Tibial artery (tissue), 4 donors: ENCODE data around the gene SMTNL2.

Experiments used
- DNase-seq, 2 donors: peaks; one replicate each; pipeline ENCODE4 v3.0.0-alpha.2; 2019
- H3K27ac ChIP-seq, 2 donors: fragments of 200-600 bp; sonication (generic) in 1 of 2; 1 replicate in 1 of 2; 2 replicates in 1 of 2; pipeline ENCODE4 v1.5.1; 2018 to 2019; ENCODE audit warnings: mild to moderate bottlenecking in 1 of 2
- H3K27me3 ChIP-seq, 2 donors: fragments of 200-600 bp; sonication (generic) in 1 of 2; one replicate each; pipeline versions ENCODE4 v1.5.1 to v1.6.0; 2016 to 2019
- H3K36me3 ChIP-seq, 3 donors: fragments of 200-600 bp; sonication (generic) in 2 of 3; one replicate each; pipeline ENCODE4 v1.5.1; 2016 to 2019; ENCODE audit warnings: mild to moderate bottlenecking in 2 of 3
- H3K4me1 ChIP-seq, 4 donors: fragments of 200-600 bp; sonication (generic) in 2 of 4; 1 replicate in 3 of 4; 2 replicates in 1 of 4; pipeline ENCODE4 v1.5.1; 2016 to 2019
- H3K4me3 ChIP-seq, 2 donors: fragments of 200-600 bp; sonication (generic) in 1 of 2; 1 replicate in 1 of 2; 2 replicates in 1 of 2; pipeline ENCODE4 v1.5.1; 2018 to 2019; ENCODE audit warnings: mild to moderate bottlenecking in 2 of 2
- H3K9me3 ChIP-seq, 3 donors: fragments of 200-600 bp; sonication (generic) in 1 of 3; one replicate each; pipeline ENCODE4 v1.5.1; 2016 to 2019
- CTCF ChIP-seq, 2 experiments: fragments of 200-600 bp in 1 of 2; fragments of 450-650 bp in 1 of 2; IDR thresholded peaks; one replicate each; pipeline ENCODE4 v1.5.1; 2017 to 2019; ENCODE audit warnings: antibody characterized with exemption in 2 of 2, mild to moderate bottlenecking in 1 of 2, moderate library complexity in 1 of 2
- intact Hi-C: fragments of 100-400 bp; cut with DNase I; formaldehyde crosslinking; loops from one replicate; pipeline ENCODE4 v1.15.0; 2023; ENCODE audit warnings: low total_unique reads

Gene SMTNL2

GRCh38 chr17:4584101-4584916 is at the start of gene SMTNL2:
TSS of gene SMTNL2 (plus strand) at chr17:4584529. CDS start at chr17:4584606, 77 bp downstream.
- H3K36me3 ChIP-seq, result no peaks in the 10 kb centered on the region
- no peak for DNase-seq
- TF ChIP-seq CTCF (IDR thresholded peaks at IDR 0.05), result no peak
- H3K4me3 ChIP-seq, result peak within 1 kb of the TSS; percentile 31 to 48
- H3K27me3 ChIP-seq, result peaks cover 0 to 66% of the 10 kb centered on the region in 2 donors
- intact Hi-C loops, result no loop called here
- no peaks in the 10 kb centered on the region for H3K9me3 ChIP-seq
- H3K27ac ChIP-seq, result no peak within 1 kb of the TSS
- H3K4me1 ChIP-seq, result peaks cover 0 to 16% (median 14%) of the 10 kb centered on the region in 4 donors

GRCh38 chr17:4534928-4535666 is 49.2 kb upstream of the SMTNL2 start:
- Histone ChIP-seq H3K4me1 (peaks cover 10 to 53% (median 32%) of the 10 kb centered on the region in 4 donors), H3K27me3 (peaks cover 0 to 6% of the 10 kb centered on the region in 2 donors), H3K27ac (no peak overlapping the region), H3K36me3 (peaks cover 0 to 25% (median 17%) of the 10 kb centered on the region in 3 donors), H3K4me3 (no peak overlapping the region), H3K9me3 (no peaks in the 10 kb centered on the region)
- intact Hi-C loops, result loop anchor here (5.0 kb wide), 1 partner anchor 693 kb away; no protein-coding TSS in a partner anchor
- no peak for TF ChIP-seq CTCF (IDR thresholded peaks at IDR 0.05)
- DNase-seq, result no peak

- no peaks in the 10 kb centered on the region for H3K9me3 ChIP-seq
- no peak for TF ChIP-seq CTCF (IDR thresholded peaks at IDR 0.05)
- peaks cover 0 to 32% (median 24%) of the 10 kb centered on the region in 3 donors for H3K36me3 ChIP-seq
- H3K27ac ChIP-seq, result peak overlapping the region in 1 of 2 donors; percentile 77
- peaks cover 10 to 58% (median 32%) of the 10 kb centered on the region in 4 donors for H3K4me1 ChIP-seq
- intact Hi-C loops, result no loop called here
- H3K27me3 ChIP-seq, result peaks cover 0 to 6% of the 10 kb centered on the region in 2 donors
- DNase-seq, result no peak
- no peak overlapping the region for H3K4me3 ChIP-seq
Observed at GRCh38 chr17:4535667-4536258, 48.6 kb upstream of the SMTNL2 start.

DNA sequence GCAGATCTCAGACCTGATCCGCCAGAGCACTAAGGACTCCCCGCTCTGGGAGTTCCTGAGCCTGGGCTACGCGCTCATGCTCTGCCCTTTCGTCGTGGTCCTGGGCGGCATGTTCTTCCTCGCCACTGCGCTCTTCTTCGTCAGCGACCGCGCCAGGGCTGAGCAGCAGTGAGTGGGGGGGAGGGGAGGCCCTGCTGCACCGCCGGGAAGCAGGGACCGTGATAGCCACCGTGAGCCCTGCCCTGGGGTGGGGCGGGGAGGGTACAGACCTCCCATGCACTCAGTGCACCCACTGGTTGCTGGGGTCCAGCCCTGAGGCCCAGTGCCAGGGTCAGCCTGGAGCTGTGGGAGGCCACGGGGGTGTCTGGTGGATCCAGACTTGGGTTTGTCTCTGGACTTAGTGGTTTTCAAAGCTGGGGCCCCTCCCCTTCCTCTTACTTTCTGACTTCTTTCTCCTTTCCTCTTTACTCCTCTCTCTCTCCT is 48.0 kb upstream of the SMTNL2 start:
- Histone ChIP-seq H3K36me3 (peaks cover 0 to 37% (median 29%) of the 10 kb centered on the region in 3 donors), H3K27ac (peak overlapping the region; percentile 58 to 77), H3K4me3 (no peak overlapping the region), H3K9me3 (no peaks in the 10 kb centered on the region), H3K27me3 (peaks cover 0 to 6% of the 10 kb centered on the region in 2 donors), H3K4me1 (peaks cover 10 to 58% (median 32%) of the 10 kb centered on the region in 4 donors)
- intact Hi-C loops, result no loop called here
- no peak for DNase-seq
- no peak for TF ChIP-seq CTCF (IDR thresholded peaks at IDR 0.05)

GRCh38 chr17:4536742-4537411 is 47.5 kb upstream of the SMTNL2 start:
- DNase-seq, result peak in 1 of 2 donors; percentile 66
- Histone ChIP-seq H3K4me3 (no peak overlapping the region), H3K27me3 (peaks cover 0 to 6% of the 10 kb centered on the region in 2 donors), H3K27ac (peak overlapping the region; percentile 58 to 77), H3K36me3 (peaks cover 4 to 43% (median 34%) of the 10 kb centered on the region in 3 donors), H3K4me1 (peaks cover 10 to 62% (median 32%) of the 10 kb centered on the region in 4 donors), H3K9me3 (no peaks in the 10 kb centered on the region)
- intact Hi-C loops, result no loop called here
- no peak for TF ChIP-seq CTCF (IDR thresholded peaks at IDR 0.05)
